H1 (cell line): ENCODE results near the gene ETS1.

Source experiments
- CEBPB ChIP-seq: IDR thresholded peaks from 2 replicates; pipeline ENCODE4 v1.6.1; 2012; ENCODE audit warnings: low read depth, low read length
- EZH2 ChIP-seq: fragments of 200-600 bp; sonication (generic); IDR thresholded peaks from 2 replicates; pipeline ENCODE4 v1.7.1; 2012; ENCODE audit warnings: low read depth, mild to moderate bottlenecking, moderate library complexity, low read length, inconsistent platforms; ENCODE audit not compliant: severe bottlenecking
- GABPA ChIP-seq: IDR thresholded peaks from 2 replicates; pipeline ENCODE4 v1.6.1; 2011; ENCODE audit warnings: mild to moderate bottlenecking, low read length, moderate library complexity, borderline replicate concordance; ENCODE audit not compliant: insufficient read depth
- POLR2A ChIP-seq, 2 experiments: IDR thresholded peaks; 1 replicate in 1 of 2; 2 replicates in 1 of 2; pipeline ENCODE4 v1.6.1; 2011; ENCODE audit warnings: low read depth in 2 of 2, low read length in 2 of 2, mild to moderate bottlenecking in 2 of 2; ENCODE audit errors: control extremely low read depth in 1 of 2
- POU5F1 ChIP-seq: IDR thresholded peaks from 2 replicates; pipeline ENCODE4 v1.6.1; 2011; ENCODE audit warnings: low read depth, mild to moderate bottlenecking, low read length, moderate library complexity
- RNF2 ChIP-seq: fragments of 200-900, 300-1000 bp; sonication (generic); IDR thresholded peaks from 2 replicates; pipeline ENCODE4 v1.7.1; 2016; ENCODE audit warnings: borderline replicate concordance, low read depth, mild to moderate bottlenecking, antibody characterized with exemption, low read length; ENCODE audit not compliant: poor library complexity, severe bottlenecking; ENCODE audit errors: missing control alignments
- RXRA ChIP-seq: IDR thresholded peaks from 2 replicates; pipeline ENCODE4 v1.6.1; 2011; ENCODE audit warnings: low read depth, mild to moderate bottlenecking, low read length, moderate library complexity; ENCODE audit not compliant: insufficient read depth
- USF2 ChIP-seq: IDR thresholded peaks from 2 replicates; pipeline ENCODE4 v1.6.1; 2011; ENCODE audit warnings: low read length, improper control_type of control experiment
- YY1 ChIP-seq: IDR thresholded peaks from 2 replicates; pipeline ENCODE4 v1.6.1; 2011; ENCODE audit warnings: low read depth, mild to moderate bottlenecking, low read length

GRCh38 chr11:128619540-128620308, 32.4 kb upstream of the ETS1 start:
- TF ChIP-seq POLR2A (IDR thresholded peaks at IDR 0.05; ENCODE audit: control extremely low read depth in 1 of 2, low read depth in 2 of 2, low read length in 2 of 2) (no peak), USF2 (no peak), CEBPB (no peak), GABPA (no peak), RXRA (no peak), YY1 (no peak), EZH2 (no peak), POU5F1 (no peak), RNF2 (no peak)
